Epithelial cell of prostate (primary cell): ENCODE data around the gene COMMD3.

Experiments used
- DNase-seq: peaks from one replicate; pipeline ENCODE4 v3.0.0-alpha.2; 2011; ENCODE audit warnings: low read depth, low spot score
- H3K27ac ChIP-seq: fragments of 450-650 bp; 2 replicates; pipeline ENCODE4 v1.5.1; 2017; ENCODE audit warnings: mild to moderate bottlenecking

The COMMD3 gene

GRCh38 chr10:22318772-22319171 lies 2.6 kb downstream of the COMMD3 start:
- H3K27ac ChIP-seq: no peak overlapping the region
- DNase-seq: no peak

DNA sequence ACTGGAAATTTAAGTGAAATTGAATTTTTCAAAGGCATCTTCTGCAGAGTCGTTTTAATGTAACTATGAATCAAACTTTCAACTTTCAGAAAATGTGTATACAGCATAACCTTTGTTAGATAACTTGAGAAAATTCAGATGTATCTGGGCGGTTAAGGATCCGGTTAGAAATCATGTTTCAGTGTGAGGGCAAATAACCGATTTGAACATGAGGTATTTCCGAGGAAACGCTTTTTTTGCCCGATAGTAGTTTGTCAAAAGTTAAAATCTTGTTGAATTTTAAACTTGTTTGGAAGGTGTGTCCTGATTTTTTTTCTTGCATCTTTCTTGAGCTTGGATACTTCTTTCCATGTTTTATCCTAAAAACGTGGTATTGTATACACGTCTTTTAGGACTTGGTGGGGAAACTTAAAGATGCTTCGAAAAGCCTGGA lies 3.4 kb downstream of the COMMD3 start:
- no peak overlapping the region for H3K27ac ChIP-seq

DNA sequence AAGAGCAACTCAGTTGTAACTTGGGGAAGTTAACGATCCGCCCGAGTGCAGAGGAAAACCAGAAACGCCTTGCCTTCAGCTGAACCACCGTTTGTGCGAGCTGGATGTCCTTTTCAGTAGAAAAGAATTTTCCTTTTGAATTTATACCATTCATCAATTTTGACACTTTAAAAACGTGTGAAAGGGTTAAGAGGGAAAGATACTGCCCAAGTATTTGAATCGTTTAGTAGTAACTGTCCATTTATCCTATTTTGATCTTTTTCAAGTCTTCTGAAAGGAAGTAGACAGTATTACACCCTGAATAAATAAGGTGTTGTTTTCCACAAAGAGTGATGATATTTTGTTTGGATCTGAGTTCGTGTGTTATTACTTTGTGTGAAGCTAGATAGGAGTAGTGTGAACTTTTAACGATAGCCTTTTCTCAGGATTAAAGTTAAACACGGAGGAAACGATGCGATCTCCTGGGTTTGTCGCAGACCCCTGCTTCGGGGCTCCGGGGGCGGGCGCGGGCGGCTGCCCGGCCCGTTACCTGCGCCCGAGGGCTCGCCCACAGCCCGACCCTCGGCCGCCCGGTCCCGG lies 3.9 kb downstream of the COMMD3 start:
- peak overlapping the region; percentile 70 for H3K27ac ChIP-seq
- no peak for DNase-seq

More for the DNA sequence above, 3.4 kb downstream of the COMMD3 start:
- no peak for DNase-seq

- H3K27ac ChIP-seq: peak within 1 kb of the TSS; percentile 70
- no peak for DNase-seq
These were observed 4.5 kb downstream of the COMMD3 start, which contains the start of gene BMI1 for GRCh38 chr10:22320591-22321155. TSS of gene BMI1 (plus strand) at chr10:22321099. CDS start at chr10:22326450, 5,351 bp downstream.

GRCh38 chr10:22321156-22321923 lies 5.2 kb downstream of the COMMD3 start:
- no peak for DNase-seq
- peak overlapping the region; percentile 70 for H3K27ac ChIP-seq

DNA sequence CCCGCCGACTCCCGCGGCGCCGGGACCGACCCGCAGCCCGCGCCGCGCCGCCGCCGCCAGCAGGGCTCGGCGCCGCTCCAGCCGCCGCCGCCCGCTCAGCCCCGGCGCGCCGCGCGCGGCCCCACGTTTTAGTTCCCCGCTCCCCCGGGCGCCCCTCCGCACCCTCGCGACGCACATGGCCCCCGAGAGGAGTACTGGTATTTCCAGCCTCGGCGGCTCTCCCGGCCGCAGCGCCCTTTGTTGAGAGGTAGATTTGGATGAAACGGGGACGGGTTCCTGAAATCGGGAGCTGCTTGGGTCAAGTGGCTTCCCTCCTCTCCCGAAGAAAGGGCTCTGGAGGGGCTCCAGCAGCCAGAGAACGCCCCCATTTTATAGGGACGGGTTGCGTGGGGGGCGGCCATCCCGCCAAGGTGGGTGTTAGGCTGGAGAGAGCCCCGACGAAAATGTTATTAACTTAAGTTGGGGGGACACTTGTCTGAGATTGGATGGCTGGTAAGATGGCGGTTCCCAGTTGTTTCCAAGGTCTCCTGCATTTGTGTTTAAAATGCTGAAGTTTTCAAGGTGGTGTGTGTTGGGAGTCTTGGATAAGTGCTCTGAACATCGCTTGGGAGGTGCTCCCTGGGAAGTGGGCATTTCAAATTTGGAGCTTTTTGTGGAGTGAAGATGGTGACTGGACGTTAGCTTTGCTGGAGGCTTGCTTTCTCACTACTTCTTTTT lies 5.9 kb downstream of the COMMD3 start:
- H3K27ac ChIP-seq: no peak overlapping the region
- no peak for DNase-seq

GRCh38 chr10:22322641-22323160 lies 6.5 kb downstream of the COMMD3 start:
- no peak overlapping the region for H3K27ac ChIP-seq
- DNase-seq: no peak

DNA sequence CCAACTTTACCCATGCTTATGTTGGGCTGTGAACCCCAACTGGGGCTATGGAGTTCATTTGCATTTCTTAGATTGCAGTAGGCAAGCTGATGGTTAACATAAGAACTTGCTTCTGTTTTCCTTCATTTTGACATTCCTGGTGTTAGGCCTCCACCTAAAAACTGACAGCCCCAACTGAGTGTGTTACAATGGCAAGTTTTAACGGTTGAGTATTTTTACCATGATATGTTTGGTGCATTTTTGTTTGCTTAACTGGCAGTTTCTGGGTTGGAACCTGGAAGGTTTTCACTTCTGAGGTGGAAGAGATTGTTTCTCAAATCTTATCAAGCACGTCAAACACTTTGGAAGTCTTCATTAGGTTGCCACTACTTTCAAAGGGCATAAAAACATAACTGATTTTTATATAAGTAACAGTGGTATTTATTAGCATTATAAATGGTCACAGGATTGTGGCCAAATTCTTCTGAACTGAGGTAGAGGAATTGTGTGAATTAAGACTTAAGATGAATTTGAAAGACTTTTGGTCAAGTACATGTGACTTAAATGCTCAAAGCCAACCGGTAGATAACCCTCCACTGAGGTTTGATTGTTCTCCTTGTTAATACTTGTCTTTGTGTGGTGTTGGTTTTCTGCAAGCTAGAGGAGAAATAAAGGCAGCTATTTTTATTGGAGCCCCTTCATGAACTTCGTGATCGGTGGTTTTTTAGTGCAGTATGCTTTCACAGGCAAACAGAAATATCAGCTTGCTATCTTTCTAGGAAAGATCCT lies 7.5 kb downstream of the COMMD3 start:
- no peak overlapping the region for H3K27ac ChIP-seq
- DNase-seq: no peak

- DNase-seq: no peak
- no peak overlapping the region for H3K27ac ChIP-seq
These were observed 8.2 kb downstream of the COMMD3 start for GRCh38 chr10:22324413-22324812.

DNA sequence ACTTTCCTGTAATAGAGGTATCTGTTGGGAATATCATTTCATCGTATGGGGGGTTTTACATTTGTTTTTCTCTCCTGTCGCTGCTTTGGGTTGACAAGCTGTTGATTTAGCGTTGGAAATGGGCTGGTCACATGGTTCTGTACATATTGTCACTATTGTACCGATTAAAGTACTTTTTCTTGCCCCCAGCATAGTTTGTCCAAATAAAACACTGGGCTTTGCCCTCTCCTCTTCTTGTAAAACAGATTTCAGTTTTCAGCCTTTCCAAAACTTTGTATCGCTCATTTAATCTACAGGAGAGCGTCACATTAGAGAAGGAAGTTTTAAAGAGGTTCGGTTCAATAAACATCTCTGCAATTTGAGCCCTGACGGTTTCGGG lies 8.7 kb downstream of the COMMD3 start:
- no peak for DNase-seq
- H3K27ac ChIP-seq: peak overlapping the region; percentile 51

DNA sequence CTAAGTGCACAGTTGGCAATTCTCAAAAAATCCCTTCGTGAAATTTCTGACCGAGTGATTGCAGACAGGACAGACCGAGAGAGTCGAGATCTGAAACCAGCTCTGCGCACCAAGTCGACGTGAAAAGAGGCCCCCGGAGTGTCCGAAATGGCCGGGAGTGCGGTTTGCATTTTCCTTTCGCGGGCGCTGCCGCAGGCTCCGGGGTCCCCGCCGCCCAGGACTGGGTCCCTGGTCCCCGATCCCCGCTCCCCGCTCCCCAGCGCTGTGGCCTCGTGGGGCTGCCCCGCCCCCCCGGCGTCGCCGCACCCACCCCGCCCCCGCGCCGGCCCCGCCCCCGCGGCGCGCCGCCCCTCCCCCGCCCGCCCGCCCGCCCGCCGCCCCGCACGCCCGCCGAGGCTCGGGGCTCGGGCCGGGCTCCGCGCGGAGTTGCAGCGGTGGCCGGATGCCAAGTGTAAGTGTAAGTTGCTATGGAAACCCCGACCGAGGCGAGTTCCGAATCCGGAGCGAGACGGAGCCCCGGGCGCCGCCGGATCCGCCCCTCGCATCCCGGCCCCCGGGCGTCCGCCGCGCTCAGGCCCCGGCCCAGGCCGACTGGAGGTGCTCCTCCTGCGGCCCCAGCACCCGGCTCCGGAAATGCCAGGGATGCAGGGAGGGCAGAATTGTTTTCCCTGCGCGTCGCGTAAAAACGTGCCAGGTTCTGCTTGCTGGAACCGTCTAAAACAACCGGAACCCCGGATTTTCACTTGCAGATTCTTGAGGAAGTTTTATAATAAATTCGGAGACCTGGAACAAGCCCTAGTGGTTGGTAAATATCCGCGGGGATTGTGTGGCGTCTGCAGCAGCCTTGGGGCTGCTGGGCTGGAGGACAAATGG lies 9.3 kb downstream of the COMMD3 start:
- no peak for DNase-seq
- H3K27ac ChIP-seq: peak overlapping the region; percentile 51

DNA sequence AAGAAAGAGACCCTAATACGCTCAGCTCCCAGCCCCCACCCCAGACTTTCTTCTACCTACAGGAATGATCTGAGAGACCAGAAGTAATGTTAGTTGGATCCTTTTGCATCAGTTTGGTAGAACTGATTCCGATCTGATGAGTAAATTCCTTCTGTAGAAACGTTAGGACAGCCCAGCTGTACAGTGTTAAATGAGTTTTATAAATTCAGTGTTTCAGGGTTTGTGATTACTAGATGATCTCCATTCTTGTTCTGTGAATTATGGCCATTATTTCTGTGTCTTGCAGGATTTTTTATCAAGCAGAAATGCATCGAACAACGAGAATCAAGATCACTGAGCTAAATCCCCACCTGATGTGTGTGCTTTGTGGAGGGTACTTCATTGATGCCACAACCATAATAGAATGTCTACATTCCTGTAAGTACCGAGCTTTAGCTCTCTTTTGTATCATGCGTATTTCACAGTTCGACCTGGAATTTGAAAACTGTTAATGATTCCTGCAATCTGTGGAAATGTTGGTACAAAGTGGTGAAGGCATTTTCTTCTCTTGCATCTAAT lies 10.0 kb downstream of the COMMD3 start:
- DNase-seq: no peak
- H3K27ac ChIP-seq: peak overlapping the region; percentile 51

DNA sequence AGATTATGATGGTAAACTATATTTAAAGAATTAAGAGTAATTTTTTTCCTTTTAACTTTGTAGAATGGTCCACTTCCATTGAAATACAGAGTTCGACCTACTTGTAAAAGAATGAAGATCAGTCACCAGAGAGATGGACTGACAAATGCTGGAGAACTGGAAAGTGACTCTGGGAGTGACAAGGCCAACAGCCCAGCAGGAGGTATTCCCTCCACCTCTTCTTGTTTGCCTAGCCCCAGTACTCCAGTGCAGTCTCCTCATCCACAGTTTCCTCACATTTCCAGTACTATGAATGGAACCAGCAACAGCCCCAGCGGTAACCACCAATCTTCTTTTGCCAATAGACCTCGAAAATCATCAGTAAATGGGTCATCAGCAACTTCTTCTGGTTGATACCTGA lies 13.0 kb downstream of the COMMD3 start:
- DNase-seq: no peak
- no peak overlapping the region for H3K27ac ChIP-seq

DNA sequence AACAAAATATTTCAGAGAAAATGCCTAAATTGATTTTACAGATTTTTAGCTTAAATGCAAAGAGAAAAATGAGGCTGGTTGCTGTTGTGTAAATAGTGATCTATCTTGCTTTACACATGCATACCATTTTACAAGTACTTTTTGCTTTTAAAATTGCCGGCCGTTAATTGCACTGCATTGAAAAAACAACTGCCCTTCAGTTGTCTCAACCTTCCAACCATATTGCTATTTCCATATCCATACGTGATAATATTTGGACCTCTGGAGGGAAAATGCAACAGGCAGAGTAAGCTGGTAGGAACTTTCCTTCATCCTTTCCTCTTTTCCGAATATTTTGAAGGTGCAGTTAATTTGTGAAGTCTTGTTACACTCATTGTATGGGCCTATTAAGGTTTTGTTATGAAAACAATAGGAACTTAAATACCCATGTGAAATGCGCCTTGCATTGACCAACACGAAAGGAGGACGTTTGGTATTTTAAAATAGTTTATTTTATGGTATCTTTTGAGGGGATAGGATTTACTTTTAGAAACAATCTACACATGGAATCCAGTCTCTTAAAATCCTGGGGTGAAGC lies 16.0 kb downstream of the COMMD3 start:
- H3K27ac ChIP-seq: no peak overlapping the region
- DNase-seq: no peak

DNA sequence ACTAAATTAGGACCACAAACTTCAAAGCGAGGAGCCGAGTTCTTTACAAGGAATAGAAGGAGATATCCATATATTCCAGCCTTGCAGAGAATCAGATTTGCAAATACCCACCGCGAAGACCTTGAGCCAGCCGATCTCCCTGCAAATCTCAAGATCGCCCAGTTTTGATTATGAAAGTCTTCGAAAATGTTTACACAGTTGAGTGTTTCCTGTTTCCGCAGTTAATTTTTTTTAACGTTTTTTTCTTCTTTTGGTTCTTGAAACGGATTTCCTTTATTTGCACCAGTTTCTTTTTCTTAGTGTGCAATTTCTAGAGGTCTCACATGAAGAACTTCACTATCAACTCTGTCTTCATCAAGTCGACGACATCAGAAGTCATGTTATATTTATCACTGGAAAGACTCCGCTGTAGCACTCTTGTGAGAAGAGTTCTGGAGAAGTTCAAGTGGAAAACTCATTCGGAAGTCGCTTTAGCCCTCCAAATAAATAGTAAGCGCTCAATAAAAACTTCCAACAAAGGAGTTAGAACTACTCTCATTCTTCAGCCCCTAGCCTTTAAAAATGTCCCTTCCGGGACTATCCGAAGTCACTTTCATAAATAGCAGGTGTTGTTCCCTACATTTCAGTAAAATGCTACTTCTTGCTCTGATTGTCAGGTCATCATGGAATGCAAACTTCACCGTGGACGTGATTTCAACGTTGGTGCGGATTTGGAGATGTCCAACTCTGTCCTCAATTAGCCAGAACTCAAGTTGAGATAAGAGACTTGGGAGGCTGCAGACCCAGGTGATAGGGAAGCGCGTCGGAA lies 17.2 kb downstream of the COMMD3 start:
- H3K27ac ChIP-seq: no peak overlapping the region
- DNase-seq: no peak

DNA sequence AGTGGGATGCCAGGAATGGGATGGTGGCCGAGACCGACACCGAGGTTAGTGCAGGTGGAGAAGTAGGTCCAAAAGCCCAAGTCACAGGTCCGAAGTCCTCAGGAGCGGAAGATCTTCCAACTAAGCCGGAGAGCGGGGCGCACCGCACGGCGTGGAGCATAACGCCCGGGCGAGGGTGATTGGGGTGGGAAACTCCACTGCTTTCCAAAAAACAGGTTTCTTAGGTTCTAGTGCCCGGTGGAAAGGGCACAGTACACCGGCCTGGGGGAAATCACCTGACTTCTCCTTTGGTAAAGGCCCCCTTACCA lies 17.7 kb downstream of the COMMD3 start:
- H3K27ac ChIP-seq: no peak overlapping the region

DNA sequence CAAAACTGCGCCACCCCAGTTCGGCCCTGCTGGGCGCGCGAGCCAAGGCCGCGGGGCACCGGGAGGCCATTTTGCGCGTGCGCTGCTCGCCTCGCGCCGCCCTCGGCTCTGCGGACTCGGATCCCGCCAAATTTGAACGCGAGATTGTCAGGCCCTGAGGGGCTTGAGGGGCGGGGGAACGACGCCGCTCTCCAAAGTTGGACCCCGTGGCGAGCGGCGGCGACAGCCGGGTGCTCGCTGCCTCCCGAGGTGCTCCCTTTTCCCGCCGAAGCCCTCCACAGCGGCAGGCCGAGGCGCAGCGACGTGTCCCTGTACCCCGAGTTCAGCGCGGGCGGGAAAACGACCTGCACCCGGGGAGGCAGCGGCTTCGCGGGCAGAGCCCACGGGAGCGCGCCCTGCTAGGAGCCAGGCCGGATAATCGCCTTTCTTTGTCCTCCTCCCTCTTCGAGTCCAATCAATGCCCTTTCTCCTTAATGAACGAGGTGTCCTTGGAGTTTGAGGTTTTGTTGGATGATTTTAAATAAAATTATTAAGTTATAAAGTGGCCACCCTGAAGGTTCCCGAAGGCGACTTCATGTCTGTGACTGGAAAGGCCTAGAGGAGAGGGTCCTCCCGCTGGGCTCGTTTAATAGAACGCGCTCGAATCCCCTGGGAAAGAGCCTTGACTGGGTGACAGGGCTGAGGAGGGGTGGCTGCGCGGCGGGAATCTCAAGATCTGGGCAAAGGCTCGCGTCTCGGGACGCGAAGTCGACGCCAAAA lies 18.4 kb downstream of the COMMD3 start:
- DNase-seq: no peak
- no peak overlapping the region for H3K27ac ChIP-seq

More for the DNA sequence above, 17.7 kb downstream of the COMMD3 start:
- no peak for DNase-seq
